Measurements from ENCODE around the gene DHDH.

- TF ChIP-seq CTCF (IDR thresholded peaks at IDR 0.05; ENCODE audit: low read depth, low read length, poor library complexity, severe bottlenecking) (no peak), EZH2phosphoT487 (IDR thresholded peaks at IDR 0.05; ENCODE audit: borderline replicate concordance, low read length) (no peak)
Measured at GRCh38 chr19:48986211-48986610, 52.7 kb downstream of the DHDH start.

Data from DOHH2 (cell line).